ENCODE measurements around the gene ATPAF1.

ATPAF1 gene

DNA sequence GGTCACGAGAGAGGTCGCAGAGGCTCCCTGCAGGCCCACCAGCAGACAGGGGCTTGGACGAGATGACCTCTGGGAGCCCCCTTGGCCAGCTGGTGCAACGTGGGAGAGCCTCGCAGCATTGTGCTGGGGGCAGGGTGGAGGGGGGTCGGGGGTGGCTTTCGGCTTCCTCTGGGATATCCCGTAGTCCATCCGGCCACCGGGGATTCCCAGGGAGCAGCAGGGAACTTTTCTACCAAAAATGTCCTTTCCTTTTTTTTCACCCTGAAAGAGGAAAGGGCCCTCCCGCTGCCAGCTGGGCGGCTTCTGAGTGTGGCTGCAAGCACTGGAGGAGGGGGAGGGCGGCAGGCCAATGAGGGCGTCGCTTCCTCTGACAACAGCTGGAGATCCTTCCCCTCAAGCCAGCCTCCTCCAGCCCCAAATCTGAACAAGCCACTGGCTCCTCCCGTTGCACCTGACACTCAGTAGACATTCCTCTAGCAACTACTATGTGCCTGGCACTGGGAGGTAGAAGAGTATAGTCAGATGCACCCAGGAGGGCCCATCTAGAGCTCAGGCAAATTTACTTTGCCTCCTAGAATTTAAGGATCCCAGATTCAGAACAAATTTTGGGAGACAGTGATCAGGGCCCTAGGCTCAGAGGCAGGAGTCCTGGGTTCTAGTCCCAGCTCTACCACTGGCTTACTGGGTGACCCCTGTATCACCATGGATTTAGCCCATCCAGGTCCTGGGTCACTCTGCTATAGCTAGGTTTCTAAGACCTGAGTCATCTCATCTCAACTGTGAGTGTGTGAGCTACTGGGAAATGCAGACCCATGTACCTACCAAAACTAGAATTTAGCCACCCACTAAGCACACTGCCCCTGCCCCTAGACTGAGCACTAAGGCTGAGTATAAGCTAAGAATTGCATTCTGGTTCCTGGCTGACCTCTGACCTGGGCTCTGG is 54.2 kb downstream of the ATPAF1 start:
- DNase-seq = no peak

DNA sequence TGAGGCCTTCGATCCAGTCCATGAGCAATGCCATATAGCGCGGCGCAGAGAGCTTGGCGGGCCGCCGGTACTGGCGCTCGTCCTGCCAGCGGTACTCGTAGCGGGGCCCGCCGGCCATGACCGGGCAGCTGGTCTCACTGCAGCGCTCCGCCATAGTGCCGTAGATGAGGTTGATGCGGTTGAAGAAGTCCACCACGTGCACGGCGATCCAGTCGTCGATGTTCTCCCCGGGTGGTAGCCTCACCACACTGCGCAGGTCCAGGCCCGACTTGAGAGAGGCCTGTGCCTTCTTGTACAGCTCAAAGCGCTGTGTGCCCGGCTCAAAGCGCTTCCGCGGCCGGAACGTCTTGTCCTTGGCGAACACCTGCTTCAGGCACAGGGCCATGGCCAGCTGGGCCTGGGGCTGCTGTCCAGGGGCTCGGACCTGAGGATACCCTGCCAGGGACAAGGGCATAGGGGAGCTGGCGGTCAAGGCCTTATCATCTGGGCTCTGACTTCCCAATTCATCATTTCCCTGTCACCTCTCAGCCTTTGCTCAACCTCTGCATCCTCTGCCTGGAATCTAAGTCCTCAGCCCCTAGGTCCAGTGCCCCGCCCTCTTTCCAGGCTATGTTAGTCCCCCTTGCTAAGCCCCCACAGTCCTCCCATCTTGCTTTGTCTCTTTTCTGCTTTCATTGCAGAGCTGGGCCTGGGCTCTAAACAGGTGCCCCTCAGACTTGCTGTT is 55.1 kb downstream of the ATPAF1 start:
- DNase-seq = no peak

DNA sequence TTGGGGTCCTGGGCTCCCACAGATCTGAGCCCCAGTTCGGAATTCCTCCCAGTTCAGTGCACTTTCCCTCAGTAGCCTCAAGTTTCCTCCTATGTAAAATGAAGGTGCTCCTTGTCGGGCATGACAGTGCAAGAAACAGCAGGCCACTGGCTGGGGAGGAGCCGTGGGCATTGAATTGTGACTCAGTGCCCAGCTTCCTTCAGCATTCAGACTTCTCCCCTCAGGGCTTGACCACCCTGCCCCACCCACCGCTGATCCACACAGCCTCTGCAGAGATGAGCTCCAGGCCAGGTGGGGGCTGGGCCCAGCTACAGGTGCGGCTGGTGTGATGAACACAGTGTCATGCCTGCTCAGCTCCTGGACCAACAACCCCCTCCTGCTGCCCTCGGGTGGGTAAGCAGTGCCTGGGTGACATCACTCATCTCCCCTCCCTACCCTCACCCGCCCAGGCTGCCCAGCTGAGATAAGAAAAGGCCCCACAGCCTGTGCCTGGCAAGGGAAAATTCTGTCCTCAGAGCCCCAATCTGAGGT is 56.4 kb downstream of the ATPAF1 start:
- no peak for DNase-seq

DNA sequence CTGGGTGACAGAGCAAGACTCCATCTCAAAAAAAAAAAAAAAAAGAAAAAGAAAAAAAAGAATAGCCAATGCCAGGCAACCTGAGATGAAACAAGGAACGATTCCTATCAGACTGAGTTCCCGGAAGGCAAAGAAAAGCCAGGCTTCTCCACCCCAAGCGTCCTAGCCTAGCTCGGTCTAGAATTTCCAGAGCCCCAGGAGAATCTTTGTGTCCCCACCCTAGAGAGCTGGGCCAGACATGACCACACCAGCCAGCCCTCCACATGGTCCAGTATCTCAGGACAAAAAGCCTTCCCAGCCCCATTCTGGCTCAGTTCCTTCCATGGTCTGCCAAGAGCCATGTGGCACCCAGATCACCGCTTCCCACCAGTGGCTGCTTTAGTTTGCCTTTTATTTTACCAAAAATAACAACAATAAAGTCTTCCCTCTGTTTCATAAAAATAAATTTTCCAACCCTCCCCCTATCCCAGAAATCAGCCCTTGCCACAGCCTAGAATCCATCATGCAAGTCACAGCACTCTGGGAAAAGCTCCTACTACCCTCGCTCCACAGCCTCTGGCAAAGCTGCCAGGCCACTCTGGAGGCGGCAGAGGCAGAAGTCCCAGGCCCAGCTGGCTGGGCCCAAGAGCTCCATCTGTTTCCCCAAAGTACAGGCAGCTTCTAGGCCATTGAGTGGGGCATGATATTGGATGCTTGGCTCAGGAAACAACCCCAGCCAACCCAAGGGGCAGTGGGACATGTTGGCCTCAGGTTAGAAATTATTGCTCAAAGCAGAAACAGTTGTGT is 60.6 kb downstream of the ATPAF1 start:
- DNase-seq = no peak

DNA sequence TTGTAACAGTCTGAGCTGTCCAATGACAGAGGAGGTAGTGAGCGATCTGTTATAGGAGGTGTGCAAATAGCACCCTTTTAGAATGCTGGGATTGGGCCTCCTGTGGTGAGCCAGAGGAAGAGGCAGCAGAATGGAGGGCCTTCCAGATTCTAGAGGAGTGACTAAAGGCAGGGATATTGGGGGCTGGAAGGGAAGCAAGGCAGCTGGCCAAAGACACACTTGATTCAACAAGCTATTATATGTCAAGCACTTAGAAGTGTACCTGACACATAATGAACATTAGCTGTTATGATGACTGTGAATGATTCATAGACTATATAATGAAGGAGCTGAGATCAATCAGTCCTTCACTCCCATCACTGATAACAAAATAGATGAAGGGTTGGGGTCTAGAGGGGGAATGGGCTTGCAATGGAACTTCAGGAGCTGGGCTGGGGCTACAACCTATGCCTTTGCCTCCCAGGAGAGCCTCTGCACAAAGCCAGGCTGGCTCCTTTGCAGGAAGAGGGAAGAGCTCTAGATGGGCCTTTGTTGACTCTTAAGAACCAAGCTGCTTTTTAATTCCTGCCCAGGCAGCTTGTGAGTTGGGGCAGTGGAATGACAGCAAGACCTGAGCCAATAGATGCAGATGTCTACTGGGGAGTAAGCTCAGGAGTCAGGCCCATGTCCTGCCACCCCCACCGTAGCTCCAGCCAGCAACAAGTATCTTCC is 61.8 kb downstream of the ATPAF1 start:
- no peak for DNase-seq

DNA sequence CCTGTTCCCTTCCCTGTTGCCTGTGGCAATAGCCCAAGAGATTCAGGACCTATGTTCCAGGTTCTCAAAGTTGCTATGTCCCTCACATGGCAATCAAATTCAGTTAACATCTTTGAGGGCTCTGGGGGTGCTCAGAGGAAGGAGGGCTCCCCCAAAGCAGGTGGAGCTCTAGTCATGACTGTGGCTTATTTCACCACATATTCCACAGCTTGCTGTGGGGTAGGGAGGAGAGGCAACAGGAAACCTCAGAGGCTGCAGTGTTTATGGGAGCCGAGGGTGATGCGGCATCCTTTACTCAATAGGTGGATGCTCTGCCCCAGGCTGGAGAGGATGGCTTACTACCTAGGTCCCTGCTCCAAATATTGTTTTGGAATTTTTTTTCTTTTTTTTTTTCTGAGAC is 62.9 kb downstream of the ATPAF1 start:
- DNase-seq = no peak

DNA sequence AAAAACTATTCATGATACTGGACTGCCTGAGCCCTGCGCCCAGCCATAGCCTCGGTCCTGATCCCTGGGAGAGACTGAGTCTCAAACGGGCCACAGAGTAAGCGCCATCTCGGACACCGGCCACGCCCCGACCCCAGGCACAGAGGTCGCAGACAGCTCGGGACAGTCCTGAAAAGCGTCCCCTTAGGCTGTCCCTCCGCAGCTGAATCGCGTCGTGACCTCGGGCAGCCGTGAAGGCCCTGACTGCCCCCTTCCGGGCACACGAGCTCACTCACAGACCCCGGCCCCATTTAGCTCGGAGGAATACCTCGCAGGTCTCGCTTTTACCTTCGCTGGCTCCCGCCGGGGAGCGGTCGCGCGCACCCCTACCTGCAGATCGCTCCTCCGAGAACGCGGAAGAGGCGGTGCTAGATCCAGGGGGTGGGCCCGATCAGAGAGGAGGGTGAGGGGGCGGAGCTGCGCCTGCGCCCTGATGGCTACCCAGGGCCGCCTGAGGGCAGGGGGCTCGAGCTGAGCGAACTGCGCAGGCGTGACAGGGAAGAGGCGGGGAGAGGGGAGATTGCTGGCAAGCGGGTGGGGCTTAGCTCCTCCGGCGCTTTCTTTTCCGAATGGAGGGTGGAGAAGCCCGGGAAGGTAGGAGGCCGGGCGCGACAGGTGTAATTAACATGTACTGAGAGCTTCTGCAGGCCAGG is 64.2 kb downstream of the ATPAF1 start, which contains the start of gene MKNK1:
Gene MKNK1, minus strand, starts transcription at position 411 of the 692 bp plus-strand sequence. CDS start 20,941 bp downstream, outside the sequence.
- DNase-seq = peak; percentile 87

DNA sequence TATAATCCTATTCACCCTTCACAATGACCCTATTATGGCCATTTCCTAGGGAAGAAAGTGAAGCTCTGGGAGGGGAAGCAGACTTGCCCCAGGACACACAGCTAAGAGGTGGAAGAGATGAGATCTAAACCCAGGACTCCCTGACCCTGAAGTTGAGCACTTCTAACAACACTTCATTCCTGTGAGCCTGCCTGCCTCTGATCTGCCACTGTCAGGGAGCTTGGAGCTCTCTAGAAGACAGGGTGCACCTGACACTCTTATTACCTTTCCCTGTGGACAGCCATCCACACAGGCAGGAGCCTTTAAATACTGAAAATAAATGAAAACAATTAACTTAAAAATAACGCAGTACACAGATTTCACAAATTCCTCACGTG is 64.7 kb downstream of the ATPAF1 start:
- DNase-seq = no peak

DNA sequence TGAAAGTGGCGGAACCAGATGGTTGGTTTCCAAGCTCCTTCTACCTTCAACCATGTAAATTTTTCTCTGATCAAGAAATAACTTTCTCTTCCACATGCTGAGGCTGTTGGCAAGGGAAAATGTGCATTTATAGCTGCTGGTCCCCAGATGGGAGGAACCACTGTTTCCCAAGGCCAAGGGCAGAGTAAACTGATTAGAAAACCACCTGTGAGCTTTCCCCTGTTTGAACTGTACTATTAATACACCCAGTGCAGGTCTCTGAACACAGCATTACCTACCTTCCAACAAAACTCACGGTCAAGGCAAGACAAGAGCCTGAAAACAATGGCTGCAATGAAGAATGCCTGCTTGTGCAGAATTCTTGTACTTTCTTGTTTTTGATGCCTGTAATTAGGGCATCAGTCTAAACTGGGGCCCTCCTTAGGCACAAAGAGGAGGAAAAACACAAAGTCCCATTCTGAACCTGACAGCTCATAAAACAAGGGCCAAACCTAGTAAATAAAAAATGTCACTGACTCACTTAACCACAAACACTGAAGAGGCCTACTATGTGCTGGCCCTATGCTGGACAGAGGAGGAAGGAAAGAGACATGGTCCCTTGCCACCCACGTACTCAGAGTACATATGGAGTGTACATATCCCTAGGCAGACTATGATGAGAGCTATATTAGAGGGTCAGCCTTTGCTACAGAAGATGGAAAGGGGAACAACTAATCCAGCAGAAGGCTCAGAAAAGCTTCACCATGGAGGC is 66.7 kb downstream of the ATPAF1 start:
- DNase-seq = no peak

DNA sequence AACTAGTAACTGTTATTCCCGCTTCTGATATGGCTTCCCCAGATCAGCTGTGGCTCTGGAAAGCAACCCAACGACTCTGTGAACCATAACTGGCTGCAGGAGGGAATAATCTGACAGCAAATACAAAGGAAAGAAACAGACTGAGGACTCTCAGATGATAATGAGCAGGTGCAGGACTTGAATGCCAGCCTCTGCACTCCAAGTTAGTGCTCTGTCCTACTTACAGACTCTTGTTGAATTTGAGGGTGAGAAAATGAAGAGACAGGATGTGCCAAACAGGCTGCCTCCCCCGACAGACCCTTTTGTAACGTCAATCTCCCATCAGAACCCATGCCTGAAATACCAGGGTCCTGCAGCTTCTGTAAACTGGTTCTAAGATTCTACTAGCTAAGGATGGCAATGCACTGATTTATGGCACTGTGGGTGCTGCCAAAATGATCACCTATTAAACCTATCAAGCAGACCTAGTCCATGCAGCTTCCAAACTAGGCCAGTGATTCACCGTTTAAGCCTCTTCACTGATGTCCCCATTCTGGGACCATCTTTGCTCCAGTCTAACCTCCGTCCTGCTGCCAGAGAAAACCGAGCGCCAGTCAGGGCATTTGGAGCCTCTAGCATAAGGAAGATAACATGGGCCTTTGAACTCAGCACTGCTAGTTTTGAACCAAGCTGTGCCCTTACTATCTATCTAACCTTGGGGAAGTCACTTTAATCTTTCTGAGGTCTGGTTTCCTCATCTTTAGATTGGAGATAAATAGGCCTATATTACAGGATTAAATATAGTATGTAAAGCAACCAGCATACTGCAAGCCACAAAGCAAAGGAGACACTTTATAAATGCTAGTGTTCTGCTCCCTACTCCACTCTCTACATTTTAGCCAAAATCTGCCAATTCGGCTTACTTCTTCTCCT is 68.8 kb downstream of the ATPAF1 start:
- no peak for DNase-seq

DNA sequence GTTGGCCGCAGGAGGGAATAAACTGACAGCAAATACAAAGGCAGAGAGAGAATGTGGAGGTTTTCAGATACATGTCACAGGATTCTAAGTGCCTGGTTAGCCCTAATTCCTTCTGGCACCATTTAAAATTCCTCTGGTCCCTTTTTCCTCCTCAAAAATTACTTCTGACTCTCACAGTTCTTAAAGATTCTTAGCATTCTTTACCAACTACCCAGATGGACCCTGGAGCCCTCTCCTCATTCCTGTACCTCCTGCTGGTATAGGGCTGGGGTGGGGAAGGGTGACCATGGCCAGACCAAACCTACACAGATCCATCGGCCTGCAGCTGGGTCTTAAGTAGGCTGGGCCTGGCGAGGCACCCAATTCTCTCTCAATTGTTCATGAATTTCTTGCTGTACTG is 71.3 kb downstream of the ATPAF1 start:
- no peak for DNase-seq

DNA sequence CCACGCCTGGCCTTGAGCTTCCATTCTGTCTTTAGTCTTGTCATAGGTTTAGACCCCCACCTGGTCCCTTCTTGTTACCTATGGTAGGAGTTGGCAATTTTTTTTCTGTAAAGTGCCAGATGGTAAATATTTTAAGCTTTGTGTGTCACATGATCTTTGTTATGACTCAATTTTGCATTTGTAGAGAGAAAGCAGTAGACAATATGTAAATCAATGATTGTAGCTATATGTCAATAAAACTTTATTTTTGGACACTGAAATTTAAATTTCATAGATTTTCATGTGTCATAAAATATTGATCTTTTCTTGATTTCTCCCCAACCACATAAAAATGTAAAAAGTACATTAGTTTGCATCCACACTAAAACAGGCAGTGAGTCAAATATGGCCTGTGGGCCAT is 72.1 kb downstream of the ATPAF1 start:
- DNase-seq = no peak

DNA sequence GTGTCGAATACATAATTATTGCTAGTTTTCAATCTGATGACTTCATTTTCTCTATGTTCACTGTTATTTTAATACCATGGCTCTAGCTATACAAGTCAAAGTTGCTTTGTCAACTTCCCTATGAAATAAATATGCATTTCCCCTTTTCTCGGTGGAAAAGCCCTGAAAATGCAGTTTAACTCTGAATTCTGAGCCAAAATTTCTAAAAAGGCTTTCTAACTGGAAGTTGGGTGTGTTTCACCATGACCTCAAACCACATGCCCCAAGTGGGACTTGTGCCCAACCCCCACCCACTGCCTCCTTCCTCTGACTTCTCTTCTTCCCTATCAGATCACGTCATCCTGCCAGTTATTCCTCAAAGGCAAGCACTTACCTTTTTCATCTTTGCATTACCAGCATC is 73.0 kb downstream of the ATPAF1 start:
- DNase-seq = no peak

DNA sequence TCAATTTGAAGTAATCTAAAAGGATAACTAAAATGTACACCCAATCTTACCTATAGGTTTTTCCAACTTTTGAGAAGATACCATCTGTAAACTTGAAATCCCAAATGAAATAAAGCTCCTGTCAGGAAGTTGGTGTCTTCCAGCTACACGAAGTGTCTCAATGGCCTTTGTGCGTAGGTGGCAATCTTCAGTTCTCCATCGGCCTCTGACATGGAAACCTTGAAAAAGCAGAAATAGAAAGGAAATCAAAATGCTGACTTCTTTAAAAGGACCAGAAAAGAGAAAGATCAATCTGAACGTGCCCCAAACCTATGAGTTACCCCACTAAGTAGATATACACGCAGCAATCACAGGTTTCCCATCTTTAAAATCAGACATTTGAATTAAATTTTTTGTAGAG is 74.1 kb downstream of the ATPAF1 start:
- no peak for DNase-seq

DNA sequence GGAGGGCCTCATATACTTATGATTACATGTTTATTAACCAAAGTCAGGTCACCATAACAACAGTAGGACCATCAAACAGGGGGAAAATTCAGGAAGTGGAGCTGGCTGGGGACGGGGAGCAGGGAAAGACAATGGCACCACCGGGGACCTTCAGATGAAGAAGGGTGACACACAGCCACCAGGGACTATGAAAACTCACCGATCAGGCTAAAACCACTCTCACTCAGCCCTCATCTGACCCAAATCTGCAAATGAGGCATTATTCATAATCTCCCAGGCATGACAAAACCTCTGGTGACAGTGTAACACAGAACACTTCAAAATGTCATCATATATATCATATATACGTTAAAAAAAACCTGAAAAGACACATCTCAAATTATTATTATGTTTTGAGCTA is 75.3 kb downstream of the ATPAF1 start:
- no peak for DNase-seq

DNA sequence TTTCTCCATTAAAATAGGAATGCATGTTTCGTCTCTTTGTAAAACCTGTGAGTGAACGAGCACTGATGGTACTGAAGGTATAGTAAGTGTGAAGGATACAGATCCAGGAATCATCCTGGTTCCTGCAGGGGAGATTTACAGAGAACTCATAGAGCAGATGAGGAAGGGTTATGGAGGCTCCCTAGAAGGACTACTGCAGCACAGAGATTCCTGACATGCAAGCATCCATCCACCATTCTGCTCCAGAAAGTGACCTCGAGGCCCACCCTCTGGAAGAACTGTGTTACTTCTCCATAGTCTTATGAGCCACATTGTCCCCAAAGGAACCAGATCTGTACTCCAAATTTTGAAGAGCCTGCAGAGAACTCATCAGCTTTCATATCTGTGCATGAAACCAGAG is 78.6 kb downstream of the ATPAF1 start:
- DNase-seq = no peak

DNA sequence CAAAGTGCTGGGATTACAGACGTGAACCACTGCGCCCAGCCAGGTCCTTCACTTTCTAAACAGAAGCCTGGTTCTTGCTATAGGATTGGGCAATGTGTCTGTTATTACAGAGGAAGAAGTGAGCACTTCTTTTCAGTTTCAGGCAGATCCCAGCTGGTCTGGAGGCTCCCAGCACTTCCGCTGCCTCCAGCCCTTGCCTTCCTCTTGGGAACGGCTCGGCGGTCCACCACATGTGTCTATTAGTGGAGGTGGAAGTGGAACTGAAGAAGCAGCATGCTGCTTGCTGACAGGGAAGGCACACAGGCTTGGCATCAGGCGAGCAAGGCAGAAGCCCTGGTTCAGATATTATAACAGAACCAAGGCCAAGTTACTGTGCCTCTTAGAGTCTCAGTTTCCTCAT is 81.1 kb downstream of the ATPAF1 start:
- DNase-seq = no peak

DNA sequence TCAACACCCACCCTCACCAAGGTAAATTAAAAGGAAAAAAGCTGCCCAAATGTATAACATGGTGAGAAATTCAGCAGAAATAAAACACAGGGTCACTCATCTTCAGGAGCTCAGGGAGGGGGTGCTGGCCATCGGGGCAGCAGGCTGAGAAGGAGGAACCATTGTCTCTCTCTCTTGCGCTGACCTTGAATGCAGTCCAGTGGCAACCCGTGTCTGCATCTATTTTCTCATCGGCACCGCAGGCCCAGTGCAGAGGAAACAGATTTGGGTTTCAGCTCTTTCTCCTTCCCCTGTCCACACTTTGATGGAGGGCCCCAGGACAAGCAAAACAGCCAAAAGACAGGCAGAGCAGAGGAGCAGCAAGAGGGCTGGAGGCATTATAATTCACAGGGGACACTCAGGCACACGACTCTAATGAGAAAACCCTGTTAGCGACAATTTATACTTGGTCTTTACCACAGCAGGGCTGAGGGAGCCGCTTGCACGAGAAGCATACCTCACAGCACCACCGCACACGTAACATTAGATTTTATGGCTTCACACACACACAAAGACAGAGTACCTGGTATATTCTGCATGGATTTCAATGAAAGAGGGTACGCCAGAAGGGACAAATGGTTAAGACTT is 82.7 kb downstream of the ATPAF1 start:
- no peak for DNase-seq

DNA sequence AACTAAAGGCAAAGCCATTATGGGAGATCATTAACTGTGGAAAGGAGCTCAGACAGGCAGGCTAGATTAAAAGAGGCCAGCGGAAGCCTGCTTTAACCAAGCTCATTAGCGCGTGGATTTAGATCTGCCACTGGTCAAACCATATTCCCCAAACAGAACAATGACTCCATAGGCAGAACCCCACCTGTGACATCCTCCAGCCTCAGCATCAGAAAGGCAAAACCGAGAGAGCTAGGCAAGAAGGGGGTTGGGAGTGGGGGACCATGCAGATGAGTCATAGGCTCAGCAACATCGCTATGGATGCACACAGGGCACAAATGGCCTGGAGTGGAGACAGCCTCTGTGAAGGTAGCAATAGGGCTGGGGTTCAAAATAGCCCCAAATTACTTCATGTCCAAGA is 84.7 kb downstream of the ATPAF1 start:
- no peak for DNase-seq

Data from KG1 (cell line).